HL-60 (cell line): ENCODE measurements around the gene DYNC2I2.

ENCODE experiments used
- DNase-seq, 2 experiments: peaks; one replicate each; pipeline ENCODE4 v3.0.0-alpha.2; 2010 to 2020; ENCODE audit warnings: low read depth in 1 of 2, low spot score in 1 of 2
- H3K27ac ChIP-seq: fragments of 250-450 bp; sonication (Bioruptor Pico); replicated peaks from 2 replicates; pipeline ENCODE4 v1.5.1; 2020; ENCODE audit warnings: mild to moderate bottlenecking, moderate library complexity
- H3K27me3 ChIP-seq: fragments of 250-450 bp; sonication (Bioruptor Pico); 2 replicates; pipeline ENCODE4 v1.5.1; 2021; ENCODE audit warnings: mild to moderate bottlenecking, moderate library complexity; ENCODE audit not compliant: insufficient read depth, poor library complexity, severe bottlenecking
- H3K4me3 ChIP-seq: replicated peaks from 2 replicates; pipeline ENCODE4 v1.5.1; 2011; ENCODE audit warnings: mild to moderate bottlenecking, control low read depth, low read length; ENCODE audit not compliant: insufficient read depth
- CTCF ChIP-seq: IDR thresholded peaks from one replicate; pipeline ENCODE4 v1.5.1; 2011; ENCODE audit warnings: low read length, control low read depth, inconsistent platforms; ENCODE audit not compliant: insufficient read depth
- GABPA ChIP-seq: IDR thresholded peaks from 2 replicates; pipeline ENCODE4 v1.6.1; 2012; ENCODE audit warnings: low read depth
- POLR2AphosphoS5 ChIP-seq: IDR thresholded peaks from 2 replicates; pipeline ENCODE4 v1.6.1; 2012; ENCODE audit warnings: low read depth
- REST ChIP-seq: IDR thresholded peaks from 2 replicates; pipeline ENCODE4 v1.6.1; 2012; ENCODE audit warnings: low read depth; ENCODE audit not compliant: insufficient replicate concordance
- SPI1 ChIP-seq: IDR thresholded peaks from 2 replicates; pipeline ENCODE4 v1.6.1; 2012; ENCODE audit warnings: low read depth, mild to moderate bottlenecking, borderline replicate concordance

The DYNC2I2 gene

GRCh38 chr9:128635266-128636023, 21.2 kb downstream of the DYNC2I2 start:
- no peak for DNase-seq
- Histone ChIP-seq H3K27me3 (no peaks in the 10 kb centered on the region), H3K27ac (no peak overlapping the region)

GRCh38 chr9:128634651-128635262, 21.9 kb downstream of the DYNC2I2 start:
- no peak for TF ChIP-seq SPI1
- TF ChIP-seq CTCF, result no peak
- no peak for TF ChIP-seq GABPA
- TF ChIP-seq POLR2AphosphoS5, result no peak
- no peak for TF ChIP-seq REST
- no peak overlapping the region for H3K4me3 ChIP-seq
- no peak overlapping the region for H3K27ac ChIP-seq
- H3K27me3 ChIP-seq, result no peaks in the 10 kb centered on the region
- DNase-seq, result no peak

More at GRCh38 chr9:128635266-128636023, 21.2 kb downstream of the DYNC2I2 start:
- H3K4me3 ChIP-seq, result no peak overlapping the region
- TF ChIP-seq REST (no peak), POLR2AphosphoS5 (no peak), SPI1 (no peak), CTCF (no peak), GABPA (no peak)

GRCh38 chr9:128634111-128634510, 22.5 kb downstream of the DYNC2I2 start:
- Histone ChIP-seq H3K27me3 (no peaks in the 10 kb centered on the region), H3K27ac (no peak overlapping the region), H3K4me3 (no peak overlapping the region)
- no peak for TF ChIP-seq CTCF
- TF ChIP-seq GABPA, result no peak
- TF ChIP-seq POLR2AphosphoS5, result no peak
- no peak for TF ChIP-seq SPI1
- no peak for DNase-seq
